Lung (tissue), 12 donors: Measurements from ENCODE around the gene ATRNL1. TPM values are rescaled to one million over a fixed set of nuclear protein-coding genes. Genes with fewer than 3 reads are reported as not detected.

Experiments used
- ATAC-seq: fragments of 200-7000 bp; cut with Tn5 transposase; one replicate; pipeline ENCODE4 v1.9.1; 2020; ENCODE audit warnings: moderate number of reproducible peaks; ENCODE audit not compliant: insufficient read depth, low FRiP score
- DNase-seq, 3 donors: peaks; one replicate each; pipeline ENCODE4 v3.0.0-alpha.2; 2013 to 2017
- H3K27ac ChIP-seq, 2 donors: one replicate each; pipeline ENCODE4 v1.5.1; 2013; ENCODE audit warnings: mild to moderate bottlenecking in 2 of 2, moderate library complexity in 2 of 2, control low read depth in 1 of 2, inconsistent platforms in 1 of 2, low read depth in 1 of 2, low read length in 1 of 2
- H3K27me3 ChIP-seq, 3 donors: one replicate each; pipeline ENCODE4 v1.5.1; 2013; ENCODE audit warnings: low read length in 2 of 3; ENCODE audit not compliant: control insufficient read depth in 3 of 3, insufficient read depth in 3 of 3
- H3K36me3 ChIP-seq, 4 donors: one replicate each; pipeline ENCODE4 v1.5.1; 2013; ENCODE audit warnings: low read length in 4 of 4, mild to moderate bottlenecking in 1 of 4, moderate library complexity in 1 of 4; ENCODE audit not compliant: control insufficient read depth in 4 of 4, insufficient read depth in 4 of 4
- H3K4me1 ChIP-seq, 5 donors: one replicate each; pipeline ENCODE4 v1.5.1; 2013; ENCODE audit warnings: low read length in 5 of 5, mild to moderate bottlenecking in 2 of 5, moderate library complexity in 1 of 5; ENCODE audit not compliant: control insufficient read depth in 5 of 5, insufficient read depth in 5 of 5
- H3K4me3 ChIP-seq: one replicate; pipeline ENCODE4 v1.5.1; 2013; ENCODE audit warnings: mild to moderate bottlenecking, control low read depth, moderate library complexity
- H3K9ac ChIP-seq, 2 donors: one replicate each; pipeline ENCODE4 v1.5.1; 2013; ENCODE audit warnings: low read length in 2 of 2, control low read depth in 1 of 2; ENCODE audit not compliant: insufficient read depth in 1 of 2
- H3K9me3 ChIP-seq, 4 donors: one replicate each; pipeline ENCODE4 v1.5.1; 2013; ENCODE audit warnings: low read length in 3 of 4, mild to moderate bottlenecking in 1 of 4, moderate library complexity in 1 of 4; ENCODE audit not compliant: control insufficient read depth in 4 of 4, insufficient read depth in 3 of 4
- WGBS, 2 donors: extraction: QIAGEN DNeasy Blood & Tissue Kit; methylation state at CpG; one replicate each; pipeline ENCODE4 v1.1.7; 2013; 5-methylcytosine and 5-hydroxymethylcytosine counted together
- polyA plus RNA-seq, 2 donors: library from polyadenylated mRNA; stranded (reverse); fragments of 200-250 nt; gene quantifications; one replicate each; pipeline ENCODE4 v1.2.1, GENCODE V29; 2013
- total RNA-seq, 2 donors: library from RNA; depleted of rRNA in 1 of 2; stranded (reverse); fragments of >200 nt in 1 of 2; gene quantifications; one replicate each; pipeline ENCODE4 v1.2.1, GENCODE V29; 2014 to 2021
- TF ChIP-seq, protein P1 (sequence below): IDR thresholded peaks from 2 replicates; pipeline ENCODE4 v1.5.1; 2012; ENCODE audit warnings: mild to moderate bottlenecking; ENCODE audit errors: control extremely low read depth, extremely low read depth
- donor health status: control.
- donor health status: control.
- donor health status: Bipolar disorder and iron deficiency.
- donor health status: healthy.
- donor health status: DM: yes; HTN: yes; CAD: no.

The ATRNL1 gene
- total and polyA plus RNA-seq, 4 donors: 0.05 to 11.1 (median 0.24) TPM

DNA sequence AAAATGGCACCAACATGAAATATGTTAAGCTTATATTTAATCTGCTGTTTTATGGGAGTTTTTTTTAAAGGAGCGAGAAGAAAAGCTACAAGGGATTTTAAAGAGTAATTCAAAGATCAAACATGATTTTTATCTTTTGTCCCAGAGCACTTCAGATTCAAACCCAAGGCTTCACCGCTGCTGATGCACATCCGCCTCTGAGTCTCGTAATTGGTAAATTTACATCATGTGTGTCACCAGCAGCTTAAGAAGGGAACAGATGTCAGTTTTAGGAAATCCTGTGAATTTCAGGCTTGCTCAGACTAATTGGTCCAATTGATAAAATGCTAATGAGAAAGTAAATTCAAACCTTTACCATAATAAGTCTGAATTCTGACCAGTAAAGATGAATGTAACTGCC is 773.5 kb downstream of the ATRNL1 start:
- TF ChIP-seq, protein P1, sequence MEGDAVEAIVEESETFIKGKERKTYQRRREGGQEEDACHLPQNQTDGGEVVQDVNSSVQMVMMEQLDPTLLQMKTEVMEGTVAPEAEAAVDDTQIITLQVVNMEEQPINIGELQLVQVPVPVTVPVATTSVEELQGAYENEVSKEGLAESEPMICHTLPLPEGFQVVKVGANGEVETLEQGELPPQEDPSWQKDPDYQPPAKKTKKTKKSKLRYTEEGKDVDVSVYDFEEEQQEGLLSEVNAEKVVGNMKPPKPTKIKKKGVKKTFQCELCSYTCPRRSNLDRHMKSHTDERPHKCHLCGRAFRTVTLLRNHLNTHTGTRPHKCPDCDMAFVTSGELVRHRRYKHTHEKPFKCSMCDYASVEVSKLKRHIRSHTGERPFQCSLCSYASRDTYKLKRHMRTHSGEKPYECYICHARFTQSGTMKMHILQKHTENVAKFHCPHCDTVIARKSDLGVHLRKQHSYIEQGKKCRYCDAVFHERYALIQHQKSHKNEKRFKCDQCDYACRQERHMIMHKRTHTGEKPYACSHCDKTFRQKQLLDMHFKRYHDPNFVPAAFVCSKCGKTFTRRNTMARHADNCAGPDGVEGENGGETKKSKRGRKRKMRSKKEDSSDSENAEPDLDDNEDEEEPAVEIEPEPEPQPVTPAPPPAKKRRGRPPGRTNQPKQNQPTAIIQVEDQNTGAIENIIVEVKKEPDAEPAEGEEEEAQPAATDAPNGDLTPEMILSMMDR: no peak
- DNase-seq: no peak
- Histone ChIP-seq H3K9me3 (no peaks in the 10 kb centered on the region), H3K4me3 (no peak overlapping the region), H3K27me3 (no peaks in the 10 kb centered on the region), H3K4me1 (no peaks in the 10 kb centered on the region), H3K36me3 (no peaks in the 10 kb centered on the region), H3K27ac (no peak overlapping the region), H3K9ac (no peak overlapping the region)
- no peak for ATAC-seq
- 83 to 93% methylated on average over 4 of the region's 4 CpGs for WGBS, 2 donors

- Histone ChIP-seq H3K9ac (no peak overlapping the region), H3K27me3 (no peaks in the 10 kb centered on the region), H3K9me3 (no peaks in the 10 kb centered on the region), H3K36me3 (no peaks in the 10 kb centered on the region), H3K4me1 (no peaks in the 10 kb centered on the region), H3K27ac (no peak overlapping the region), H3K4me3 (no peak overlapping the region)
- ATAC-seq: no peak
- WGBS, 2 donors: 58 to 60% methylated on average over 2 of the region's 2 CpGs
- TF ChIP-seq, protein P1: no peak
- no peak for DNase-seq
Measured at GRCh38 chr10:115867305-115867704, 774.1 kb downstream of the ATRNL1 start.

- H3K27ac ChIP-seq: no peak overlapping the region
- no peaks in the 10 kb centered on the region for H3K27me3 ChIP-seq
- ATAC-seq (no peak), DNase-seq (no peak)
- H3K36me3 ChIP-seq: no peaks in the 10 kb centered on the region
- WGBS, 2 donors: 92 to 95% methylated on average over 1 of the region's 1 CpG
- H3K4me1 ChIP-seq: no peaks in the 10 kb centered on the region
- peaks cover 0 to 3% (median 0%) of the 10 kb centered on the region in 4 donors for H3K9me3 ChIP-seq
- TF ChIP-seq, protein P1: no peak
- H3K4me3 ChIP-seq: no peak overlapping the region
- no peak overlapping the region for H3K9ac ChIP-seq
Measured at GRCh38 chr10:115871855-115872254, 778.7 kb downstream of the ATRNL1 start.

DNA sequence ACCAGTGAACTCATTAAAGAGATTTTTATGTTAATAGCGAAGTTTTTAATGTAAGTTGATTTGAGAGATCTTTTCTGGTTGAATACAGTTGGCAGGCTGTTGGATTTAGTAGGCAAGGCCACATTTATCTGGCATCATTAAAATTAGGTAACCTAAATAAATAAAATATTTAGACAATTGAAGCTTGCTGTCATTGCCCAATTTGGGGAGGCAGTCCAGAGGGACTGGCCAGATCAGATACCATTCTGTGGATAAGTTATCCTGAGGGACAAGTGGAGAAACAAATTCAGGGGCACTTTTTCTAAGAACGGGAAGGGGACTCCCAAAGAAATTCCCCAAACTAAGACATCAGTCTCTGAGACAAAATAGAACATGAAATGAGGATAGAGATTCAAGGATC is 782.0 kb downstream of the ATRNL1 start:
- Histone ChIP-seq H3K9ac (no peak overlapping the region), H3K4me1 (no peaks in the 10 kb centered on the region), H3K4me3 (no peak overlapping the region), H3K27me3 (no peaks in the 10 kb centered on the region), H3K9me3 (peaks cover 0 to 3% (median 0%) of the 10 kb centered on the region in 4 donors), H3K36me3 (no peaks in the 10 kb centered on the region), H3K27ac (no peak overlapping the region)
- ATAC-seq (no peak), DNase-seq (no peak)
- WGBS, 2 donors: 88% methylated on average over 2 of the region's 2 CpGs
- TF ChIP-seq, protein P1: no peak
